Common myeloid progenitor, CD34-positive (primary cell): Measurements from ENCODE around the gene ARHGAP27.

Source experiments
- CTCF ChIA-PET: fragments of 350-600 bp; sonication (Branson Sonifier 250); formaldehyde crosslinking; loops from one replicate; lab custom pipeline; 2021; ENCODE audit warnings: antibody characterized with exemption; lab: Charles Lee
- POLR2A ChIA-PET: fragments of 350-600 bp; sonication (Branson Sonifier 250); formaldehyde crosslinking; loops from one replicate; lab custom pipeline; 2021; ENCODE audit warnings: antibody characterized with exemption; lab: Charles Lee
- DNase-seq, 3 donors: peaks; one replicate each; pipeline versions ENCODE4 v3.0.0 to v3.0.0-alpha.2; 2013
- H3K27ac ChIP-seq, 2 experiments: 1 replicate in 1 of 2; 2 replicates in 1 of 2; pipeline ENCODE4 v1.7.0; 2013; ENCODE audit warnings: inconsistent platforms in 2 of 2, low read length in 2 of 2, mild to moderate bottlenecking in 2 of 2, low read depth in 1 of 2, moderate library complexity in 1 of 2; ENCODE audit not compliant: severe bottlenecking in 2 of 2, insufficient read depth in 1 of 2, poor library complexity in 1 of 2
- H3K27me3 ChIP-seq, 5 experiments: replicated peaks in 2 of 5; 1 replicate in 3 of 5; 2 replicates in 2 of 5; pipeline versions ENCODE4 v1.6.1 to v1.7.0; 2013; ENCODE audit warnings: low read length in 4 of 5, mild to moderate bottlenecking in 2 of 5, moderate library complexity in 2 of 5, inconsistent platforms in 1 of 5; ENCODE audit not compliant: insufficient read depth in 5 of 5, control insufficient read depth in 4 of 5
- H3K36me3 ChIP-seq, 4 experiments: 1 replicate in 2 of 4; 2 replicates in 2 of 4; pipeline versions ENCODE4 v1.6.1 to v1.7.0; 2013; ENCODE audit warnings: low read length in 3 of 4, control low read depth in 1 of 4, mild to moderate bottlenecking in 1 of 4; ENCODE audit not compliant: control insufficient read depth in 4 of 4, insufficient read depth in 4 of 4
- H3K4me1 ChIP-seq, 4 experiments: 1 replicate in 3 of 4; 2 replicates in 1 of 4; pipeline versions ENCODE4 v1.6.1 to v1.7.1; 2013; ENCODE audit warnings: low read length in 3 of 4, mild to moderate bottlenecking in 3 of 4, control low read depth in 1 of 4, inconsistent platforms in 1 of 4, moderate library complexity in 1 of 4; ENCODE audit not compliant: control insufficient read depth in 4 of 4, insufficient read depth in 4 of 4; ENCODE audit errors: control extremely low read depth in 1 of 4
- H3K4me3 ChIP-seq, 7 experiments: 1 replicate in 4 of 7; 2 replicates in 3 of 7; pipeline versions ENCODE4 v1.5.1 to v1.7.0; 2013; ENCODE audit warnings: mild to moderate bottlenecking in 7 of 7, low read length in 6 of 7, moderate library complexity in 6 of 7, inconsistent platforms in 2 of 7, low read depth in 2 of 7, control low read depth in 1 of 7; ENCODE audit not compliant: insufficient read depth in 4 of 7, control insufficient read depth in 1 of 7; ENCODE audit errors: extremely low read depth in 1 of 7
- H3K9me3 ChIP-seq, 5 experiments: 1 replicate in 4 of 5; 2 replicates in 1 of 5; pipeline versions ENCODE4 v1.6.1 to v1.7.1; 2013; ENCODE audit warnings: low read length in 4 of 5, mild to moderate bottlenecking in 2 of 5, inconsistent platforms in 1 of 5, low read depth in 1 of 5, moderate library complexity in 1 of 5; ENCODE audit not compliant: control insufficient read depth in 4 of 5, insufficient read depth in 2 of 5; ENCODE audit errors: control extremely low read depth in 1 of 5
- WGBS: methylation state at CpG from one replicate; pipeline ENCODE4 v1.1.5; 2013; ENCODE audit not compliant: insufficient coverage; 5-methylcytosine and 5-hydroxymethylcytosine counted together

Gene ARHGAP27

DNA sequence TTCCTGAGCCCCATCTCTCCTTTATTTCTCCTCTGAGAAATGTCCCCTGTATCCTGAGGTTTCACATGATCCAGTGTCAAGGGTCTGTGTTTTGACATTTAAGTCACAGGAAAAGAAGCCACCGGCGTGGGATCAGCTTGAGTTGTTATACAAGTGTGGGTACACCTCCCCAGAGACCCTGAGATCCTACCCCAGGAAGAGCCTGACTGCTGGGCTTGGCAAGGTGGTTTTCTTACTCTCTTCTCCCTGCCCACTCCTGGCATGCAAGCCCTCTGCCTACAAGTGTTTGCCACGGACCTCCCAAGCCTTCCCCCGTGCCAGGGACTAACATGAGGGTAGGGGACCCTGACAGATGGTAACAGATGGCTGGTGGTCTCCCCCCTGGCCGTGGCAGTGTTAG, 2.8 kb upstream of the ARHGAP27 start:
- no peaks in the 10 kb centered on the region for H3K27me3 ChIP-seq
- H3K4me1 ChIP-seq, result peaks cover 3 to 50% (median 38%) of the 10 kb centered on the region in 4 experiments
- H3K27ac ChIP-seq, result no peak overlapping the region
- no peaks in the 10 kb centered on the region for H3K9me3 ChIP-seq
- ChIA-PET POLR2A (no interaction called here), CTCF (interaction anchor here (1.4 to 2.2 kb wide), 2 partner anchors 27 to 34 kb away, joined by 3 to 6 read pairs; no protein-coding TSS in a partner anchor)
- no peak overlapping the region for H3K4me3 ChIP-seq
- no peak for DNase-seq
- peaks cover 0 to 32% (median 22%) of the 10 kb centered on the region in 4 experiments for H3K36me3 ChIP-seq
- 79% methylated on average over 2 of the region's 5 CpGs for WGBS

DNA sequence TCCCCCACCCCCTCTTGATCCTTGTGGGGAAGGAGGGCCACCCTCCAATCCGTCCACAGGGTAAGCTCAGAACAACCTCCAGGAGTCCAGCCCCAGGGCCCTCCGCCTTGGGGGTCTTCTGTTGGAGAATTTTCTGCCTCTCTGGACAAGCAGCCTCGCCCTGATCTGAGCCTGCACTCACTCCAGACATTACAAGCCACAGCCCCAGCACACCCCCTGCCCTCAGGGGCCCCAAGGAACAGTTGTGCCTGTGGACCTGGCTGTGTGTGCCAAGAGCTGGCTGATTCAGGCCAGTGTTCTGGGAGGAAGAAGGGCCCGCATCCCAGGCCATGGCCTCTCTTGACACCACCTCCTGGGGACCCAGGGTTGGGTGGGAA, 477 bp upstream of the ARHGAP27 start:
- Histone ChIP-seq H3K36me3 (peaks cover 0 to 24% (median 18%) of the 10 kb centered on the region in 4 experiments), H3K4me3 (peak overlapping the region in 3 of 7 experiments; percentile 19 to 83 (median 63)), H3K4me1 (peaks cover 6 to 65% (median 51%) of the 10 kb centered on the region in 4 experiments), H3K27ac (no peak overlapping the region), H3K9me3 (no peaks in the 10 kb centered on the region), H3K27me3 (no peaks in the 10 kb centered on the region)
- CTCF ChIA-PET, result no interaction called here
- no peak for DNase-seq
- WGBS, result 100% methylated on average over 1 of the region's 4 CpGs
- POLR2A ChIA-PET, result no interaction called here

DNA sequence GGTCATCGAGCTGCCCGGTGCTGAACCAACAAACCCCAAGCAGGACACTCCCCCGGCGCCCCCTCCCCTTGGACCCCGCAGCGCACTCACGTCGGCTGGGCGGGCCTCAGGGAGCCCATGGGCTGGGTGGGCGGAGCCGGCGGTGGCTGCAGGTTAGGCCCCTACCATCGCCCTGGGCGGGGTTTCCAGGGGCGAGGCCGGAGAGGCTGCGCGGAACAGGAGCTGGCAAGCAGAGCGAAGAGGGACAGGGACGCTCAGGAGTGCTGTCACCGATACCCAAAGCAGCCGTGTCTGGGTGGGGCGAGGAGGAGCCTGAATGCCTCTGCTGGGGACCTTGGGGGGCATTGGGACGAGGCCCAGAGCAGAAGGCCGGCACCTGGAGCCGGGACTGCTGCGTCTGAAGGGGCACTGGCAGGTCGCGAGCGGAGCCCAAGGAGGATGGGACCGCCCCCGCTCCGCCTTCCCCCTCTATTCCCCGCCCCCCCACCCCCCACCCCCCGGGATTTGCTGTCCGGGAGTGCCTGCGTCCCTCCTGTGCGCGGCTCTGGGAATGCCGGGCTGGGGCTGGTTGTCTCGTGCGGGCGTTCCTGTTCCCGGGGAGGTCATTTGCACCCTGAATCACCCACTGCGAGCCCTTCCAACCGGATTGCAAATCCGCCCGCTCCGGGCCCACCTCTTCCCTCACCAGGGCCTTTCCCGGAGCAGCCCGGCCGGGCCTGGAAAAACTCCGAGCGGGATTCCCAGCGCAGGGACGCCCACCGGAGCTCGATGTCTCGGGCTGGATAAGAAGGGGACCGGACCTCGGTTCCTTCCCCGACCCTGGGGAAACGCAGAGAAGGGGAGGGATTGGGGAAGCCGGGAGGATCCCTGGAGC, 902 bp downstream of the ARHGAP27 start:
- peak overlapping the region; percentile 53 to 88 (median 71) for H3K4me3 ChIP-seq
- DNase-seq, result peak; percentile 59 to 80 (median 72)
- POLR2A ChIA-PET, result interaction anchor here (0.7 to 1.6 kb wide), 4 partner anchors 9 to 121 kb away, joined by 3 to 8 read pairs (median 4); no protein-coding TSS in a partner anchor
- 0% methylated on average over 40 of the region's 64 CpGs for WGBS
- H3K36me3 ChIP-seq, result peaks cover 0 to 20% (median 11%) of the 10 kb centered on the region in 4 experiments
- CTCF ChIA-PET, result interaction anchor here (1.4 kb wide), 1 partner anchor 39 kb away, joined by 3 read pairs; no protein-coding TSS in a partner anchor
- no peaks in the 10 kb centered on the region for H3K27me3 ChIP-seq
- no peaks in the 10 kb centered on the region for H3K9me3 ChIP-seq
- H3K4me1 ChIP-seq, result peaks cover 6 to 79% (median 61%) of the 10 kb centered on the region in 4 experiments
- no peak overlapping the region for H3K27ac ChIP-seq

DNA sequence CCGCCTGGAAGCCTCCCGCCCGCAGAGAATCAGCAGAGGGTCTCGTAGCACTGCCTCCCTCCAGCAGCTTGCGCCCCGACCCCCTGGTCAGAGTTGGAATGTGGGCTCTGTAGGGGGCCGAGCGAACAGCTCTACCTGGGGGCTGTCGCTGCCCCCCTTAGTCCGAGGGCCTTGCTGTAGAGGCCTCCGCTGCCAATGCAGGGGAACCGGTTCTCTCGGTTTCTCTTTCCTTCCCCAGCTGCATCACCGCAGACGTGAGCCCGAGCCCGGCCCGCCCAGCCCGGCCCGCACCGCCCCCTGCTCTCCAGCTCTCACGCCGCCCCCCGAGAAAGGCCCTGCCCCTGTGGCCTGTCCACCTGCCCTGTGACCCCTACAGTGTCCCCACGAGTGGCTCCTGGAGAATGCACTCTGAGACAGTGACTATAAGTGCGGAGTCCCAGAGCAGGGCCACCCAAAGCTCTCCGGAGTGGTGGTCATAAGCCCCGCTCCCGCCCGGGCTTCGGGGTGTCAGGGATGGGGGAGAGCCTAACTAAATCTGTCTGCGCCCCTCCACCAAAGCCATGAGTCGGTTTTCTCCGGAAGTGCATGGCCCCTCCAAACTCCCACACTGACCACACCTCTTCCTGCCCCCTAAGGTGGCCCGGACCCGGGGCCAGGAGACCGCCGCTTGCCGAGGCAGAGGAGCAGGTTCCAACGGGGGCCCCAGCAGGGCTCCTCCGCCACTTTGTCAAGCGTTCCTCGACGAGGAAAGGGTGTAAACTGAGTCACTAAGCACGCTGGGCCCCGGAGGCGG, 1.7 kb downstream of the ARHGAP27 start:
- H3K36me3 ChIP-seq, result peaks cover 0 to 15% (median 4%) of the 10 kb centered on the region in 4 experiments
- 19% methylated on average over 35 of the region's 47 CpGs for WGBS
- H3K9me3 ChIP-seq, result no peaks in the 10 kb centered on the region
- no peak overlapping the region for H3K27ac ChIP-seq
- no peaks in the 10 kb centered on the region for H3K27me3 ChIP-seq
- peaks cover 6 to 84% (median 63%) of the 10 kb centered on the region in 4 experiments for H3K4me1 ChIP-seq
- ChIA-PET CTCF (interaction anchor here (1.4 kb wide), 1 partner anchor 38 kb away, joined by 3 read pairs; no protein-coding TSS in a partner anchor), POLR2A (interaction anchor here (0.7 to 1.6 kb wide), 4 partner anchors 10 to 120 kb away, joined by 3 to 8 read pairs (median 4); no protein-coding TSS in a partner anchor)
- peak in 2 of 3 donors; percentile 66 to 74 for DNase-seq
- H3K4me3 ChIP-seq, result peak overlapping the region; percentile 53 to 88 (median 68)

DNA sequence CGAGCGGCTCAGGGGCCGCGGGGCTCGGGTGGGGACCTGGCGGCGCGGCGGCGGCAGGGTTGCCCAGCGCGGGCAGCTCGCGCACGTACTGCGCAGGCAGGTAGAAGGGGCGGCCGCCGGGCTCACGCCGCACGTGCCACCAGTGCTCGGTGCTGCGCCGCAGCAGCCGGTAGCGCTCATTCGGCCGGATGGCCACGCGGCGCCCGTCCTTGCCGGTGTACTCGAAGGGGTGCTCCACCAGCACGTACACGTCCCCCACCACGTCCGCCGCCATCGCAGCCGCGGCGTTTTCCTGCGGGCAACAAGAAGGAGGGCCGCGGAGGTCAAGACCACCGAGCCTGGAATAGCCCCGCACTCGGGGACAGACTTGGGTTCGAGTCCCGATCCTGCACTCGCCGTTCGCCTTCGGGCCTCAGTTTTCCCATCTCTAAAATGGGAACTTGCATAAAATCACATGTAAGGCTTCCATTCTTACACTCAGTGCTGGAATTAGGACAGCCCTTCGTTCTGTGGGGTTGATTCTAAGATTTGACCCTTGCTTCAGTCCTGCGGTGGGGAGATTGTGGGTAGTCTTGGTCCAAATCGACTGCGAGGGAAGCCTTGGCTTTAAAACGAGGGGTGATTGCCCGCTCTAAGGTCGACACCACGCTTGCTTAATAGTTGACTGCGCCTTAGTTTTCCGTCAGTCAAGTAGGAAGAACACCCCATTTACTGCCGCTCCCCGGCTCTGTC, 2.5 kb downstream of the ARHGAP27 start:
- H3K4me1 ChIP-seq, result peaks cover 6 to 87% (median 71%) of the 10 kb centered on the region in 4 experiments
- no peak for DNase-seq
- no peak overlapping the region for H3K27ac ChIP-seq
- no peaks in the 10 kb centered on the region for H3K9me3 ChIP-seq
- WGBS, result 92% methylated on average over 49 of the region's 68 CpGs
- ChIA-PET CTCF (interaction anchor here (7.8 kb wide), 1 partner anchor 34 kb away, joined by 123 read pairs; no protein-coding TSS in a partner anchor), POLR2A (interaction anchor here (1.1 kb wide), 2 partner anchors 16 to 119 kb away, joined by 3 to 4 read pairs; no protein-coding TSS in a partner anchor)
- H3K27me3 ChIP-seq, result no peaks in the 10 kb centered on the region
- H3K36me3 ChIP-seq, result peaks cover 0 to 11% (median 1%) of the 10 kb centered on the region in 4 experiments
- H3K4me3 ChIP-seq, result peak overlapping the region in 5 of 7 experiments; percentile 63 to 88 (median 75)

DNA sequence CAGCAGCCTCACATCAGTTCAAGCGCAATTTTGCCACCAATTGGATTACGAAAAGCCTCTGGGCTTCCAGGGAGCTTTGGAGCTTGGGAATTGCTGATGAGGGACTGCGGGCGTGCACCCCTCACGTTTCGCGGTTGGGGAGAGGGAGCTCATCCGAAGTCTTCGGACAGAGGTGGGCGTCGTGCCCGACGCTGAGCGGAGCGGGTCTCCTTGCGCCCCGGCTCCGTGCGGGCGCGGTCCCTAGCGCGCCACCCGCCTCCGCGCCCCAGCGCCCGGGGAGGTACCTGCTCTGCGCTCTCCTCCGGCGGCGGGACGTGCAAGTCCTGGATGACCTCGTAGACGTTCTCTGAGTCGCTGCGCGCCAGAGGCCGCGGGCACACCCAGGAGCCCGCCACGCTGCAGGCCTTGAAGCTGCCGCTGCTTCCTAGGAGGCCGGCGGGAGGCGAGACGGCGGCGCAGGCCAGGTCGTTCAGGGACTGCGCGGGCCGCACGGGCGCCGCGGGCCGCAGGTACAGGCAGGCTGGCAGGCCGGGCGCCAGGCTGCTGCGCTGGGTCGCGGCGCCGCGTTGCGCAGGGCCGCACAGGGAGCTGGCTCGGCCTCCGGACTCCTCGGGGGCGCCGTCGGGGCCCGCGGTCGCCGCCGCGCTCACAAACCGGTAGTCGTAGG, 3.2 kb downstream of the ARHGAP27 start:
- Histone ChIP-seq H3K36me3 (peaks cover 0 to 11% (median under 1%) of the 10 kb centered on the region in 4 experiments), H3K9me3 (no peaks in the 10 kb centered on the region), H3K27me3 (no peaks in the 10 kb centered on the region), H3K4me3 (peak overlapping the region in 4 of 7 experiments; percentile 38 to 54 (median 50)), H3K27ac (no peak overlapping the region), H3K4me1 (peaks cover 6 to 87% (median 73%) of the 10 kb centered on the region in 4 experiments)
- ChIA-PET POLR2A (interaction anchor here (1.1 kb wide), 1 partner anchor 11 kb away, joined by 3 read pairs; no protein-coding TSS in a partner anchor), CTCF (interaction anchor here (1.3 to 7.8 kb wide), 3 partner anchors 21 to 210 kb away, joined by 4 to 123 read pairs (median 45); no protein-coding TSS in a partner anchor)
- WGBS, result 90% methylated on average over 81 of the region's 82 CpGs
- no peak for DNase-seq
